Peyer's patch (tissue), 4 donors: ENCODE data around the gene TUBGCP4.

ENCODE experiments used
- CTCF ChIP-seq, 6 experiments: fragments of 450-650 bp in 4 of 6; fragments of 200-600 bp in 2 of 6; sonication (generic) in 1 of 6; IDR thresholded peaks; one replicate each; pipeline ENCODE4 v1.5.1; 2017 to 2019; ENCODE audit warnings: antibody characterized with exemption in 6 of 6, mild to moderate bottlenecking in 3 of 6, moderate library complexity in 1 of 6
- POLR2A ChIP-seq, 2 donors: fragments of 450-650 bp; IDR thresholded peaks; one replicate each; pipeline ENCODE4 v1.5.1; 2017; ENCODE audit warnings: antibody characterized with exemption in 2 of 2, mild to moderate bottlenecking in 2 of 2, moderate library complexity in 2 of 2

GRCh38 chr15:43446344-43446743 is 75.4 kb downstream of the TUBGCP4 start:
- TF ChIP-seq CTCF (IDR thresholded peaks at IDR 0.05) (no peak), POLR2A (IDR thresholded peaks at IDR 0.05) (no peak)
